Medulla oblongata (tissue), 1 donor: ENCODE data around the gene ECHS1.
"Not testable (repeated sequence)": the region's sequence is repeated elsewhere in the genome, so short reads cannot be mapped to it uniquely, and the experiment has no call there.

ENCODE experiments used
- DNase-seq: peaks from one replicate; pipeline ENCODE4 v3.0.0-alpha.2; 2015; ENCODE audit errors: extremely low spot score

The ECHS1 gene

DNA sequence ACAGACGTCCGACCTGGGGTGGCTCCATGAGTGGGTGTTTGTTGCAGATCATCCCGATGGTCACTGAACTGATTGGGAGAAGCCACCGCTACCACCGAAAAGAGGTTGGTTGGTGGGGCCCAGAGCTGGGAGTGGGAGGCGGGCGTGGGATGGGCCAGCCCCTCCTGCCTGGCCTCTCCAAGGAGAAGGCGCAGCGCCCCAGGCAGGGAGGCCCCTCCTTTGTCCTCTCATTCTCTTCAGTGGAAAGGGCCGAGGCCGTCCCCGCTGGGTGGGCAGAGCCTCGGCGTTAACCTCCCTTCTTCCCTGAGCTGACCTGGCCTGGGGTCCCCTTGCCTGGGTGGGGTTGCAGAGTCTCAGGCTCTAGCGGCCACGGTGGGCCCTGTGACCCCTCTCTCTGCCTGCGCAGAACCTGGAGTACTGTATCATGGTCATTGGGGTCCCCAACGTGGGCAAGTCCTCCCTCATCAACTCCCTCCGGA, 26.0 kb upstream of the ECHS1 start:
- no peak for DNase-seq

DNA sequence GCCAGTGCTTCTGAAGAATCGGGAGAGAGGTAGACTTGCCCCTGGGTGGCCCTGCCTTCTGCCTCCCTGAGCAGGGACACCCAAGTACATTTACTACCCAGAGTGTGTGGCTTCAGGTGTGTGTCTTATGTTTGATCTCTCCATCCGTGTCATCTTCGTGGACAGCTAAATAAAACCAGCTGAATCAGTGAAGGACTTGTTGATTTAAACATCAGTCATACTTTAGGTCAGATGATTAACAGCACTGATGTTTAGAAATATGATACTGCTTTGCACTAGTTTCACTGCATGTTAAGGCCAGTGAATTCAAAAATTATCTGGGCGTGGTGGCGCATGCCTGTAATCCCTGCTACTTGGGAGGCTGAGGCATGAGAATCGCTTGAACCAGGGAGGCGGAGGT, 24.8 kb upstream of the ECHS1 start:
- DNase-seq = no peak

DNA sequence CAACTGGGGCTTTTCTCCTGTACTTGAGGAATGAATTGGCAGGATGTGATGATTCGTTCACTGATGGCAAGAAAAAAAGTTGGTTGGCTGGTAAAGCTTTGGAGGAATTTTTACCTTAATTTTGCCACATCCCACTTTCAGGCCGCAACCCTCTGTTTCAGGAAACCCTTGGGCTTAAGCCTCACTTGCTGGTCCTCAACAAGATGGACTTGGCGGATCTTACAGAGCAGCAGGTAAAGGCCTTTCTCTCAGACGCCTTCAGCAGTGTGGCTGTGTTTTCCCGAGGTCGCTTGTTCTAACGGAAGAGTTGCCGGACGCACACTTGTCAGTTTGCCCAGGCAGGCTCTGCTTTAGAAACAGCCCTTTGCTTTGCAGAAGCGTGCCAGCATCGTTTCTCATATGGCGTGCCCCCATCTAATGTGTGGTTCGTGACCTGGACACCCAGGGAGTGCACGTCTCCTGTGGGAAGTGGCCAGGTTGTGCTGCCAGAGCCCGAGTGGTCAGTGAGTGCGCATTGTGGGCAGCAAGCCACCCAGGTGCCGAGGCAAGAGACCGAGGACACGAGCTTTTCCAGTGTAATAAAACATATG, 23.0 kb upstream of the ECHS1 start:
- no peak for DNase-seq

DNA sequence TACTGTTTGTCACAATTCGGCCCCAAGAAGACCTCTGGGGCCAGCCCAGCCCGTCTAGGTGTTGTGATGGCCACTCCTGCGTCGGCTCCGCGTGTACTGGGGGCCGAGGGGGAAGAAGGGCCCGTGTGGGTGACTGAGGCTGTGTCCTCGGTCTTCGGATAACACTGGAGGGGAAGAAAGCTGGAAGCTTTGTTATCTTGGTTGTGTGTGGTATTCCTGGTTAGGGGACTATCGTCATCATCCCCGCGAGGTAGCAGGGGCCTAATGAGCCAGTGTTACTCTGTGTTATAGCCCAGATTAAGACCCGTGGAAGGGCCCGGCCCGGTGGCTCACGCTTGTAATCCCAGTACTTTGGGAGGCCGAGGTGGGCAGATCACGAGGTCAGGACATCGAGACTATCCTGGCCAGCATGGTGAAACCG, 21.7 kb upstream of the ECHS1 start:
- DNase-seq = no peak

DNA sequence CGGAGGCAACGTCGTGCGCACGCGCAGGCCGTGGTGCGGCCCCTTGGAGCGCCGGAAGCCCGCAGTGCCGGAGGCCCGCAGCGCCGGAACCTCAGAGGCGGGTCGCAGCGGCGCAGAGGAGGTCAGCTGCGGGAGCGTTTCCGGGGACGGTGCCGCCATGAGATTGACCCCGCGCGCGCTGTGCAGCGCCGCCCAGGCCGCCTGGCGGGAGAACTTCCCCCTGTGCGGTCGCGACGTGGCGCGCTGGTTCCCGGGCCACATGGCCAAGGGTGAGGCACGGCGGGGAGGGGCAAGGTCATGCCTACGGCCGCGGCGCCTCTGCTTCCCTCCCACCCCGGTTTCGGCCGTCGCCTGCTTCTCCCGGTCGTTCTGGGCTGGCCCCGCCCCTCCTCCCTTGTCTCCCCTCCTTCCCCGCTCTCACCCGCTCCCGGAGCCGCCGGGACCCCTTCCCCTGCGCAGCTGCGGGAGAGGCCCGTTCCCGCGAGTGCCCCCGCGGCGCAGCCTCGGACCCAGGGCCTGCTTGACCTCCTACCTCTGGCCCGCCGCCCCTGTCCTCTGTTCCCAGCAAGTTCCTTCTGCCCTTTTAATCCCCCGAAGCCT, 21.0 kb upstream of the ECHS1 start, which contains the start of gene MTG1:
Gene MTG1 (plus strand): TSS at position 94 of the 600 bp plus-strand sequence. CDS start 64 bp downstream, at position 158.
- peak; percentile 97 for DNase-seq

- no peak for DNase-seq
Observed at GRCh38 chr10:133393401-133394063, 20.4 kb upstream of the ECHS1 start.

DNA sequence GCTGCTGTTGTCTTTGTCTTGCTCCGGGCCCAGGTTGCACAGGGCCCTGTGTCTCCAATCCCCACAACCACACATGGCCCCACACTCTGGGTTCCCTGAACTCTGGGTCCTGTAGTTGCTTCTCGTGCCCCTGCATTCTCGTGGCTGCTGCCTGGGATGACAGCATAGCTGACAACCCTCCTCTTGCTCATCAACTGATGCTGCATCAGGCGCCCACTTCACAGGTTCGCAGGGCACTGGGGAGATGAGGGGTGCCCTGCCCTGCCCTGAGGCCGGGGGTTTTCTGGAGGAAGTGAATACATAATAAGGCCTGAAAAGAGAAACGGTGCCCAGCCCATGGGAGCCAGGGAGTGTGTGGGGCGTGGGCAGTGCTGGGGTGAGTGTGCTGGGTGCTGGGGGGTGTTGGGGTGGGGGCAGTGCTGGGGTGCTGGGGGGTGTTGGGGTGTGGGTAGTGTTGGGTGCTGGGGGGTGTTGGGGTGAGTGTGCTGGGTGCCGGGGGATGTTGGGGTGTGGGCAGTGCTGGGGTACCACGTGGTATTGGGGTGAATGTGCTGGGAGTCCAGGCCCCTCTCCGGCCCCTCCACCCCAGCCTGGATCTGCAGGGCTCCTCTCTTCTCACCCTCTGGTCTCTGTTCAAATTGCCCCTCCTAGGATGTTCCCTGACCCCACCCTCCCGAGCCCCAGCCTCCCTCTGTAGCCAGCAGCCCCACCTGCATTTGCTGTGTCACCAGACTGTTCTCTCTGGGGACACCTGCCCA, 18.8 kb upstream of the ECHS1 start:
- no peak for DNase-seq

DNA sequence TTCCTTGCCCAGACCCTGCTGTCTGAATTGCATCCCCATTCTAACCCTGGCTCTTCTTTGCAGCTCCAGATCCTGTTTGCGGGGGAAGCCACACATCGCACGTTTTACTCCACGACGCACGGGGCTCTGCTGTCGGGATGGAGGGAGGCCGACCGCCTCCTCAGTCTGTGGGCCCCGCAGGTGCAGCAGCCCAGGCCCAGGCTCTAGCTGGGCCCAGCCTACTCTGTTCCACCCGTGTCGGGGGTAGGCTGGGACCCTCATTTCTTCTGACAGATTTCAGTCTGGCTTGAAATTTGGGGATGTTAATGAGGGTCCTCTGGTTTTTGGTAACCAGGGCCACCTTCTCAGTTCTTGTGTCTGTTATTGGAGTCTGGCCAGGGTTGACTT, 18.1 kb upstream of the ECHS1 start:
- no peak for DNase-seq

DNA sequence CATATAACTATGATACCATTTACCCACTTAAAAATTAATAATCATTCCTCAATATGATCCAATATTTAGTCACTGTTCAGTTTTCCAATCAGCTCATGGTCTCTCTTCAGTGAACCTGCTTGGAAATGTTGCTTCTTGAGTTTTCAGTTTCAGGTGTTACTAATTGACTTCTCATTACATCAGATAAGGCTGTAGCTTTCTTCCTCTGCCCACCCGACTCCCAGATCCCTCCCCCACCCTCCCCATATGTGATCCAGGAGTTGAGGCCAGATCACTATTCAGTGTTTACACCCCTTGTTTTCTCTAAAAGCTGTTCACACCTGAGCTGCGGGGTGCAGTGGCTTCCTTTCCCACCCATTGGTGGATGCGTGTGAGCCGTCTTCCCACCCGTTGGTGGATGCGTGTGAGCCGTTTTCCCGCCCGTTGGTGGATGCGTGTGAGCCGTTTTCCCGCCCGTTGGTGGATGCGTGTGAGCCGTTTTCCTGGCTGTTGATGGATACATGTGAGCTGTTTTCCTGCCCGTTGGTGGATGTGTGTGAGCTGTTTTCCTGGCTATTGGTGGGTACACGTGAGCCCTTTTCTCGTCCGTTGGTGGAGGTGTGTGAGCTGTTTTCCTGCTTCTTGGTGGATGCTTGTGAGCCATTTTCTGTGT, 17.6 kb upstream of the ECHS1 start:
- no peak for DNase-seq

GRCh38 chr10:133388973-133389818, 16.0 kb upstream of the ECHS1 start:
- DNase-seq = peak; percentile 42

GRCh38 chr10:133388236-133388972, 15.2 kb upstream of the ECHS1 start:
- DNase-seq = no peak

GRCh38 chr10:133386951-133387350, 13.8 kb upstream of the ECHS1 start:
- not testable (repeated sequence) for DNase-seq

DNA sequence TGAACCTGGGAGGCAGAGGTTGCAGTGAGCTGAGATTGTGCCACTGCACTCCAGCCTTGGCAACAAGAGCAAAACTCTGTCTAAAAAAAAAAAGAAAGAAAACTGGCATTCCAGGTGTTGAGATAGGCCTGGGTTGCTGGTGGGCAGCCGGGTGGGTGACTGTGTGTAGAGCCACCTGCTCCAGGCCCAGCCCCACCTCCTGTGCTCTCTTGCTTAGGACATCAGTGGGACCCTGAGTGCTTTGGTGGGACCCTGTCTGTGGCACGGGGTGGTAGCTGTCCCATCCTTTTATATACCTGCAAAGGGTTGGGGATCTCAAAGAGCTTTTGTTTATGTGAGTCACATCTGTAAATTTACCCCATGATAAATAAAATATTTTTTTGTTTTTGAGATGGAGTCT, 12.1 kb upstream of the ECHS1 start:
- DNase-seq = no peak

GRCh38 chr10:133384071-133384470, 10.9 kb upstream of the ECHS1 start:
- DNase-seq = no peak

- no peak for DNase-seq
Observed at GRCh38 chr10:133383551-133383950, 10.4 kb upstream of the ECHS1 start.

DNA sequence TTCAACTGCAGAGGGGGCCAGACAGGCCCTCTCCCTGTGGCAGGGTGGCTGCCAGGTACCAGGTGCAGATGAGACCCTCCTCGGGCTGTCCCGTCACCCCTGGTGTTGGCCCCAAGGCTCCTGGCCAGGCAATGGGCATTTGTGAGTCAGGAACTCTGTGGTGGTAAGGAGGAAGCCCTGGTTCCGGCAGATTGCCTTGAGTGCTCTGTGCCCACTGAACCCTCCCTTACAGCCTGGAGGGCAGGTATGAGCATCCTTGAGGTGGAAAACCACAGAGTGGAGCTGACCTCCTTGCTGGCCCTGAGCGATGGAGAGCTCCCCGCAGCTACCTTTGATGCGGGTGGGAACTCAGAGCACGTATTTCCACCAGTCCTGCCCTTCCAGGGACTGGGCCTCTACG, 7.9 kb upstream of the ECHS1 start:
- DNase-seq = no peak

- DNase-seq = peak; percentile 36
Observed at GRCh38 chr10:133379801-133380666, 6.9 kb upstream of the ECHS1 start.

DNA sequence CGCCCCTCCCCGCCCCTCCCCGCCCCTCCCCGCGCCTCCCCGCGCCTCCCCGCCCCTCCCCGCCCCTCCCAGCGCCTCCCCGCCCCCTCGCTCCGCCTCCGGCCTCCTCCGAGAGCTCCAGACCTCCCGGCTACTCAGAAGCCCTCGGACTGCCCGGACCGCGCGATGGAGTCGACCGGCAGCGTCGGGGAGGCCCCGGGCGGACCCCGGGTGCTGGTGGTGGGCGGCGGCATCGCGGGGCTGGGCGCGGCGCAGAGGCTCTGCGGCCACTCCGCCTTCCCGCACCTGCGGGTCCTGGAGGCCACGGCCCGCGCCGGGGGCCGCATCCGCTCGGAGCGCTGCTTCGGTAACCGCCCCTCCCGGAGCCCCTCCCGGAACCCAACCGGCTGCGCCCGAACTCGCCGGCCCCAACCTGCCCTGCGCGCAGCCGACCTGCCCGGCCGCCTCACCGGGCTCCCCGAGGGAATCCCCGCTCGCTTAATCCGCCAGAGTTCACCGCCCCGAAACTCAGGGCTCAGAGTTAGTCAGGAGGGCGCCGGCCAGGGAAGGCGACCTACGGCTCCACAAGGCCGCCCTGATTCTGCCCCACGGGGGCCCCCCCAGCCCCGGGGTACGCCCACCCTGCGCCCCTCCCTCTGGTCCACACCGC, 6.1 kb upstream of the ECHS1 start, which contains the start of gene PAOX:
Gene PAOX (plus strand): TSS at position 111 of the 649 bp plus-strand sequence. CDS start 55 bp downstream, at position 166.
- DNase-seq = peak; percentile 79
